HG03064 (cell line): ENCODE data around the gene ARL8B.

ENCODE experiments used
- ATAC-seq: cut with Tn5 transposase; IDR thresholded peaks from one replicate; pipeline ENCODE4 v1.9.1; 2021; ENCODE audit warnings: low read depth; ENCODE audit not compliant: unreplicated experiment

The ARL8B gene

GRCh38 chr3:5185093-5185673 is 63.1 kb downstream of the ARL8B start:
- no peak for ATAC-seq

GRCh38 chr3:5186089-5186857 is 64.2 kb downstream of the ARL8B start:
- peak; percentile 10 for ATAC-seq

GRCh38 chr3:5186858-5187155 is 64.7 kb downstream of the ARL8B start:
- ATAC-seq = no peak

- peak; percentile 79 for ATAC-seq
Measured at GRCh38 chr3:5187156-5187919, 65.2 kb downstream of the ARL8B start, which contains the start of gene EDEM1. Gene EDEM1 (plus strand): TSS chr3:5187707. CDS start chr3:5187806, 99 bp downstream.

GRCh38 chr3:5187920-5188418 is 65.9 kb downstream of the ARL8B start:
- peak; percentile 7 for ATAC-seq

GRCh38 chr3:5188419-5189221 is 66.5 kb downstream of the ARL8B start:
- no peak for ATAC-seq

GRCh38 chr3:5190147-5190791 is 68.2 kb downstream of the ARL8B start:
- ATAC-seq = no peak

- no peak for ATAC-seq
Measured at GRCh38 chr3:5191555-5192304, 69.6 kb downstream of the ARL8B start.

- no peak for ATAC-seq
Measured at GRCh38 chr3:5192571-5193365, 70.7 kb downstream of the ARL8B start.

GRCh38 chr3:5194341-5194740 is 72.2 kb downstream of the ARL8B start:
- no peak for ATAC-seq

GRCh38 chr3:5194801-5195509 is 72.9 kb downstream of the ARL8B start:
- ATAC-seq = peak; percentile 41

- no peak for ATAC-seq
Measured at GRCh38 chr3:5195605-5196004, 73.5 kb downstream of the ARL8B start.

GRCh38 chr3:5197022-5197421 is 74.9 kb downstream of the ARL8B start:
- no peak for ATAC-seq

- peak; percentile 73 for ATAC-seq
Measured at GRCh38 chr3:5197470-5198312, 75.6 kb downstream of the ARL8B start.

GRCh38 chr3:5198313-5198677 is 76.2 kb downstream of the ARL8B start:
- no peak for ATAC-seq

- ATAC-seq = peak; percentile 22
Measured at GRCh38 chr3:5198986-5199731, 77.1 kb downstream of the ARL8B start.

- ATAC-seq = no peak
Measured at GRCh38 chr3:5201536-5201935, 79.4 kb downstream of the ARL8B start.
